ENCODE measurements around the gene SPACA4.
"Not testable (repeated sequence)": the region's sequence is repeated elsewhere in the genome, so short reads cannot be mapped to it uniquely, and the experiment has no call there.

The SPACA4 gene

GRCh38 chr19:48619692-48620585 lies 13.4 kb downstream of the SPACA4 start:
- no peak for ATAC-seq

- no peak for ATAC-seq
Measured at GRCh38 chr19:48623556-48624066, 17.1 kb downstream of the SPACA4 start.

GRCh38 chr19:48624067-48624594 lies 17.6 kb downstream of the SPACA4 start:
- peak; percentile 73 to 79 for ATAC-seq

- no peak for ATAC-seq
Measured at GRCh38 chr19:48624791-48625723, 18.5 kb downstream of the SPACA4 start.

- no peak for ATAC-seq
Measured at GRCh38 chr19:48625891-48626327, 19.4 kb downstream of the SPACA4 start.

GRCh38 chr19:48627201-48627864 lies 20.8 kb downstream of the SPACA4 start:
- ATAC-seq = peak in 1 of 2 donors; percentile 22

GRCh38 chr19:48627865-48628314 lies 21.3 kb downstream of the SPACA4 start:
- ATAC-seq = no peak

GRCh38 chr19:48628486-48629296 lies 22.1 kb downstream of the SPACA4 start:
- ATAC-seq = no peak

GRCh38 chr19:48629297-48629598 lies 22.7 kb downstream of the SPACA4 start:
- no peak for ATAC-seq

- ATAC-seq = no peak
Measured at GRCh38 chr19:48629599-48630295, 23.2 kb downstream of the SPACA4 start.

- no peak for ATAC-seq
Measured at GRCh38 chr19:48630296-48631063, 23.9 kb downstream of the SPACA4 start.

GRCh38 chr19:48631225-48631624 lies 24.7 kb downstream of the SPACA4 start:
- ATAC-seq = no peak

- not testable (repeated sequence) for ATAC-seq
Measured at GRCh38 chr19:48632286-48632685, 25.7 kb downstream of the SPACA4 start.

GRCh38 chr19:48632692-48633147 lies 26.2 kb downstream of the SPACA4 start:
- ATAC-seq = no peak

- no peak for ATAC-seq
Measured at GRCh38 chr19:48633148-48634035, 26.9 kb downstream of the SPACA4 start.

GRCh38 chr19:48634036-48634342 lies 27.4 kb downstream of the SPACA4 start:
- no peak for ATAC-seq

- ATAC-seq = peak; percentile 35 to 40
Measured at GRCh38 chr19:48634424-48635262, 28.1 kb downstream of the SPACA4 start.
